Measurements from ENCODE around the gene SH2D5.

Gene SH2D5

DNA sequence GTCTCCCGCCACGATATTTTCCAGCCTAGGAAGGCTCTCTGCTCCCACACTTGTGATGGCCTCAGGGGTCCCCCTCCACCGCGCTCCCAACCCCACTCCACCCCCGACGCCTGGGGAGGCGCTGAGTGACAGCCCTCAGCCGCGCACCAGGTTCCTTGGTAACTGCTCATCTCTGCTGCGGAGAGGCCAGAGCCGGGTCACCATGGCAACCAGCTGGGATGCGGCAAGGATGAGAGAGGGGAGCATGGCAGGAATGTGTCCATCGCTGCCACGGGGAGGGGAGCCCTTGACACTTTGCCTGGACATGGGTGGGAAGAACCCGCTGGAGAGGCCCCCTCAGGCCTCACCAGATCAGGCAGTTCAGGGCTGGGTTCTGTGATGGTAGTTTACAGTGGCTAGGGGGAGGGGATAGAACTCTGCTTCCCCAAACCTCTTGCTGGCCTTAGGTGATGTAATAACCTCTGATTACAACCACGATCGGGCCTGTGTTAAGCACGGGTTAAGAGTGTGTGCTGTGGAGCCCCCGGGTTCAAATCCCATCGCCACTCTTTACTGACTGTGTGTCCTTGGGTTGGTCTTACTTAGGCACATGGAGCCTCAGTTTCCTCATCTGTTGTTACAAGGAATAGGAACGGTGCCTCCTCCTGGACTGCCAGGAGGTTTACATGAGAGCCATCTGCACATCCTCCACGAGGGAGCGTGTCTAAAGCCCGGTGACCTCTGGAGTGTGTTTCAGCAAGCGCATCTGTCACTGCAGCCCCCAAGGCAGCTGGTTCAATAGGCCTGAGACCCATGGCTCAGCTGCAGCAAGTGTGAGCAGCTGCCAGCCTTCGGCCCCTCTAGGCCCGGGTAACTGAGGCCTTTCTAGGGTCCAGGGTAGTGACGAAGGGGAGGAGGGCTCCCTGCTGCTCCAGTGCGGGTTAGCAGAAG is 21.0 kb downstream of the SH2D5 start:
- Histone ChIP-seq H3K4me1 (ENCODE audit: control insufficient read depth, insufficient read depth, low read length) (no peaks in the 10 kb centered on the region), H3K36me3 (ENCODE audit: control insufficient read depth in 2 of 2, insufficient read depth in 1 of 2, low read length in 2 of 2) (peaks cover 0 to 4% of the 10 kb centered on the region in 2 experiments; a peak in 1 of 3 replicates), H3K9me3 (ENCODE audit: control insufficient read depth, insufficient read depth, low read depth, low read length) (no peaks in the 10 kb centered on the region), H3K4me3 (ENCODE audit: low read depth, low read length) (no peak overlapping the region), H3K27ac (ENCODE audit: extremely low read depth, low read depth, low read length) (no peak overlapping the region)
- TF ChIP-seq ZFP37 (tag by site-specific recombination; IDR thresholded peaks at IDR 0.05): no peak
- peak; percentile 67; the same call in 1 of the 2 replicates for TF ChIP-seq ZBTB48 (tag by site-specific recombination; IDR thresholded peaks at IDR 0.05)
- CTCF ChIA-PET: interaction anchor here (0.5 to 3.4 kb wide), 5 partner anchors 14 to 965 kb away, joined by 3 to 16 read pairs (median 5); no protein-coding TSS in a partner anchor
- POLR2A ChIA-PET: no interaction called here

DNA sequence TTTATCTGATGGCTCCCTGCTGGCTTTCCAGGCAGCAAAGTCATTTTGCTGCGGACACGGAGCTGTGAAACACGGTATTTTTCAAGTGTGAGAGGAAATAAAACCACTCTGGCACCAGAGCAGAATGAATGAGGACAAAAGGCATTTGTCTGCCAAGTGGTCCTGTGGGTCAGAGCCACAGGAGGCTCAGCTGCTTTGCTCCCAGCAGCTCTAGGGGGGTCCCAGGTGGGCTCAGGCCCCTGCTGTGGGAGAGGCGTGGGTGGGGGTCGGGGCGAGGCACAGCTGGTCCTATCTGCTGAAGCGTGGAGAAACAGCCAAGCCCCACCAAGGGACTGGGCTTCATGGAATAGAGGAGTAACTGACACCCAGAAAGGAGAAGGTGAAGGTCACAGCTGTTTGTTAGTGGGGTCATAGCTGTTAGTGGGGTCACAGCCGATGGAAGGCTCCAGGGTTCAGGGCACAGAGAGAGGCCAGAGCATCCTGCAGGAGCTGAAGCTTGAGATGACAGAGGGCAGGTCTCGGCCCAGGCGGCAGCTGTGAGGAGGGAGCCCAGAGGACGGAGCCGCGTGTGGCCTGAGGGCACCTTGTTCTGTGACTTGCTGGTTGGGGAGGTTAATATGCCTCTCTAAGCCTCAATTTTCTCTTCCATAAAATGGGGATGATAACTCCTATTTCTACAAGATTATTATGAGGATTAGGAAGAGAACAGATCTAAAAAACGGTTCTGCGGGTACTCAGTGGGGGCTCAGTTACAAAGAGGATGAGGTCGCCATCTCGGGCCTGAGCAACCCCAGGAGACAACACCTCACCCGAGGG is 21.8 kb downstream of the SH2D5 start:
- Histone ChIP-seq H3K36me3 (ENCODE audit: control insufficient read depth in 2 of 2, insufficient read depth in 1 of 2, low read length in 2 of 2) (peaks cover 0 to 4% of the 10 kb centered on the region in 2 experiments; a peak in 1 of 3 replicates), H3K27ac (ENCODE audit: extremely low read depth, low read depth, low read length) (no peak overlapping the region), H3K4me3 (ENCODE audit: low read depth, low read length) (no peak overlapping the region), H3K4me1 (ENCODE audit: control insufficient read depth, insufficient read depth, low read length) (no peaks in the 10 kb centered on the region), H3K9me3 (ENCODE audit: control insufficient read depth, insufficient read depth, low read depth, low read length) (no peaks in the 10 kb centered on the region)
- POLR2A ChIA-PET: no interaction called here
- CTCF ChIA-PET: interaction anchor here (0.5 to 1.7 kb wide), 3 partner anchors 14 to 145 kb away, joined by 4 to 7 read pairs (median 5); no protein-coding TSS in a partner anchor
- no peak for TF ChIP-seq ZNF10 (tag by site-specific recombination; IDR thresholded peaks at IDR 0.05)
- no peak for TF ChIP-seq AEBP2 (tag by site-specific recombination; IDR thresholded peaks at IDR 0.05; ENCODE audit: borderline replicate concordance)
- TF ChIP-seq ZIC2 (tag by site-specific recombination; IDR thresholded peaks at IDR 0.05): peak; percentile 83
- TF ChIP-seq ZNF624 (tag by site-specific recombination; IDR thresholded peaks at IDR 0.05): no peak
- TF ChIP-seq, protein P1, sequence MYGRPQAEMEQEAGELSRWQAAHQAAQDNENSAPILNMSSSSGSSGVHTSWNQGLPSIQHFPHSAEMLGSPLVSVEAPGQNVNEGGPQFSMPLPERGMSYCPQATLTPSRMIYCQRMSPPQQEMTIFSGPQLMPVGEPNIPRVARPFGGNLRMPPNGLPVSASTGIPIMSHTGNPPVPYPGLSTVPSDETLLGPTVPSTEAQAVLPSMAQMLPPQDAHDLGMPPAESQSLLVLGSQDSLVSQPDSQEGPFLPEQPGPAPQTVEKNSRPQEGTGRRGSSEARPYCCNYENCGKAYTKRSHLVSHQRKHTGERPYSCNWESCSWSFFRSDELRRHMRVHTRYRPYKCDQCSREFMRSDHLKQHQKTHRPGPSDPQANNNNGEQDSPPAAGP (tag by site-specific recombination; IDR thresholded peaks at IDR 0.05): no peak
- TF ChIP-seq ZNF24 (tag by site-specific recombination; IDR thresholded peaks at IDR 0.05): no peak
- TF ChIP-seq ZNF529 (tag by site-specific recombination; IDR thresholded peaks at IDR 0.05; ENCODE audit: insufficient replicate concordance): no peak
- TF ChIP-seq ATF2 (tag by site-specific recombination; IDR thresholded peaks at IDR 0.05; ENCODE audit: low read depth): no peak
- TF ChIP-seq ZNF202 (tag by site-specific recombination; IDR thresholded peaks at IDR 0.05; ENCODE audit: borderline replicate concordance): no peak

DNA sequence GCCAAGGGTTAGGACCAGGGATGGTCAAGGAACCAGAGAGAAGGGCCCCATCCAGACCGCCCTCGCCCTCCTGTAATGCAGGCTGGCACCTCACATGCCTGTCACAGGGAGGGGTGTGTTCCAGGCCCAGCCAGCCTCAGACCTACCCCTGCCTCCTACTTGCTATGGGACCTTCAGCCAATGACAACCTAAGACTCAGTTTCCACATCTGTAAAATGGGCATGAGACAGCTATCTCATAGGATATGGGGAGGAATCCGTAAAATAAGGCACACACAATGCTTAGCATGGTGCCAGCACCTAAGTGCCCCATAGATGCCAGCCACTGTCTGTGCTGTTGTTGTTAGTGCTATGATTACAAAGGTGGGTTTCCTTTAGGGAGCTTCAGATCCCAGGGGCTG is 22.6 kb downstream of the SH2D5 start:
- CTCF ChIA-PET: interaction anchor here (1.7 kb wide), 1 partner anchor 13 kb away, joined by 7 read pairs; no protein-coding TSS in a partner anchor
- Histone ChIP-seq H3K4me1 (ENCODE audit: control insufficient read depth, insufficient read depth, low read length) (no peaks in the 10 kb centered on the region), H3K4me3 (ENCODE audit: low read depth, low read length) (no peak overlapping the region), H3K9me3 (ENCODE audit: control insufficient read depth, insufficient read depth, low read depth, low read length) (no peaks in the 10 kb centered on the region), H3K36me3 (ENCODE audit: control insufficient read depth in 2 of 2, insufficient read depth in 1 of 2, low read length in 2 of 2) (peaks cover 0 to 5% of the 10 kb centered on the region in 2 experiments; a peak in 1 of 3 replicates), H3K27ac (ENCODE audit: extremely low read depth, low read depth, low read length) (no peak overlapping the region)
- POLR2A ChIA-PET: no interaction called here
- TF ChIP-seq ZBTB7A (tag by site-specific recombination; IDR thresholded peaks at IDR 0.05; ENCODE audit: low read depth) (no peak), ZNF654 (tag by site-specific recombination; IDR thresholded peaks at IDR 0.05; ENCODE audit: low read depth) (no peak), ZNF768 (tag by site-specific recombination; IDR thresholded peaks at IDR 0.05) (no peak), OSR2 (tag by site-specific recombination; IDR thresholded peaks at IDR 0.05) (no peak), ZBTB44 (tag by site-specific recombination; IDR thresholded peaks at IDR 0.05) (no peak), ZBTB49 (tag by site-specific recombination; IDR thresholded peaks at IDR 0.05; ENCODE audit: low read depth) (no peak)
- TF ChIP-seq, protein P2, sequence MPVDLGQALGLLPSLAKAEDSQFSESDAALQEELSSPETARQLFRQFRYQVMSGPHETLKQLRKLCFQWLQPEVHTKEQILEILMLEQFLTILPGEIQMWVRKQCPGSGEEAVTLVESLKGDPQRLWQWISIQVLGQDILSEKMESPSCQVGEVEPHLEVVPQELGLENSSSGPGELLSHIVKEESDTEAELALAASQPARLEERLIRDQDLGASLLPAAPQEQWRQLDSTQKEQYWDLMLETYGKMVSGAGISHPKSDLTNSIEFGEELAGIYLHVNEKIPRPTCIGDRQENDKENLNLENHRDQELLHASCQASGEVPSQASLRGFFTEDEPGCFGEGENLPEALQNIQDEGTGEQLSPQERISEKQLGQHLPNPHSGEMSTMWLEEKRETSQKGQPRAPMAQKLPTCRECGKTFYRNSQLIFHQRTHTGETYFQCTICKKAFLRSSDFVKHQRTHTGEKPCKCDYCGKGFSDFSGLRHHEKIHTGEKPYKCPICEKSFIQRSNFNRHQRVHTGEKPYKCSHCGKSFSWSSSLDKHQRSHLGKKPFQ (tag by site-specific recombination; IDR thresholded peaks at IDR 0.05): no peak
